ENCODE data around the gene CNOT4. TPM values are rescaled to one million over a fixed set of nuclear protein-coding genes. Genes with fewer than 3 reads are reported as not detected.

The CNOT4 gene
- total and polyA plus RNA-seq, 2 of the 8 experiments (the other 6 are each of a cell fraction or from before 2014, with no cell fraction given) = 10.9 to 25.8 TPM

DNA sequence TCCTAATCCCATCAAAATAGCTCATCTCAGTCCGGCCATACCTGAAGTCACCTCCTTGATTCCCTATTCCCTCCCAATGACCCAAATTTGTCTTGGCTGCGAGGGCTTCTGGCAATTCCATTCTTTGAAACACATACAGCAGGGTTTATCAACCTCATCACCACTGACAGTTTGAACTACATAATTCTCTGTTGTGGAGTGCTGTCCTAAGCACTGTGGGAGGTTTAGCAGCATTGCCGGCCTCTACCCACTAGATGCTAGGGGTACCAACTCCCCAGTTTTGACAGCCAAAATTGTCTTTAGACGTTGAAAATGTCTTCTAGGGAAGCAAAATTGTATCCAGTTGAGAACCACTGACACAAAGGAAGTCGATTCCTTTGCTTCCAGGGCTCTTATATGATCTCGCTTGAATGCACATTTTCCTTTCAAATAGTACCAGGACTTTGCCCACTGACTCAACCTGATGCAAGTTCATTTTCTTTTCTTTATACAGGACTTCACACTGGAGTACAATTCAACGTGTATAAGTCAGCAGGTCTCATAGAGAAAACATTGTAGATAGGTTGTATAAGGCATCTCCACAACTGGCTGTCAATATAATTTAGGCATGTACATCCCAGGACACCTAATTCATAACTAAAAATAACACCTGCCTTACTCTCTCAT, 142.9 kb downstream of the CNOT4 start:
- Histone ChIP-seq H3K79me2 (ENCODE audit: control insufficient read depth in 1 of 2, insufficient read depth in 2 of 2, low read length in 2 of 2) (no peaks in the 10 kb centered on the region), H2BK120ac (replicated peaks; ENCODE audit: low read depth, low read length) (no peak overlapping the region), H3K18ac (ENCODE audit: extremely low read depth, low read length) (no peak overlapping the region), H2AFZ (ENCODE audit: low read length) (no peak overlapping the region), H3K4me3 (ENCODE audit: extremely low read depth in 1 of 4, insufficient read depth in 2 of 4, low read depth in 3 of 4, low read length in 4 of 4) (no peak overlapping the region), H2BK12ac (ENCODE audit: low read depth, low read length) (no peak overlapping the region), H4K8ac (ENCODE audit: extremely low read depth, insufficient read depth, low read length) (no peak overlapping the region), H3K4me1 (replicated peaks in 1 of 4; ENCODE audit: control insufficient read depth in 3 of 4, insufficient read depth in 4 of 4, low read length in 3 of 4) (no peaks in the 10 kb centered on the region), H3K9ac (replicated peaks in 1 of 4; ENCODE audit: extremely low read depth in 1 of 4, low read depth in 3 of 4, low read length in 3 of 4) (no peak overlapping the region), H3K27me3 (replicated peaks in 1 of 4; ENCODE audit: control insufficient read depth in 3 of 4, extremely low read depth in 1 of 4, insufficient read depth in 3 of 4, low read length in 3 of 4) (no peaks in the 10 kb centered on the region), H3K14ac (ENCODE audit: insufficient read length) (no peak overlapping the region), H4K91ac (replicated peaks; ENCODE audit: insufficient read length, low read length) (no peak overlapping the region), H3K4me2 (ENCODE audit: insufficient read depth in 1 of 2, low read depth in 2 of 2, low read length in 2 of 2) (no peak overlapping the region), H2BK5ac (ENCODE audit: low read depth, low read length) (no peak overlapping the region), H3K79me1 (ENCODE audit: low read depth, low read length) (no peaks in the 10 kb centered on the region), H4K5ac (ENCODE audit: insufficient read length, low read depth, low read length) (no peak overlapping the region), H3K23me2 (ENCODE audit: low read depth, low read length) (no peaks in the 10 kb centered on the region), H2BK20ac (ENCODE audit: low read length) (no peak overlapping the region), H2AK5ac (ENCODE audit: low read depth, low read length) (no peak overlapping the region), H3K56ac (replicated peaks; ENCODE audit: insufficient read length, low read depth, low read length) (no peak overlapping the region), H3K23ac (ENCODE audit: insufficient read length) (no peak overlapping the region), H3K36me3 (ENCODE audit: control insufficient read depth in 2 of 4, insufficient read depth in 4 of 4, low read length in 3 of 4) (no peaks in the 10 kb centered on the region; a peak in 2 of 8 replicates), H2BK15ac (ENCODE audit: low read length) (no peak overlapping the region), H4K20me1 (replicated peaks in 1 of 2; ENCODE audit: control insufficient read depth in 1 of 2, insufficient read depth in 2 of 2, low read length in 2 of 2) (no peaks in the 10 kb centered on the region), H3K4ac (replicated peaks; ENCODE audit: insufficient read length, low read depth, low read length) (no peak overlapping the region), H3K9me3 (ENCODE audit: insufficient read depth in 2 of 2, low read depth in 1 of 2, low read length in 1 of 2) (no peaks in the 10 kb centered on the region), H3K27ac (ENCODE audit: low read depth, low read length) (no peak overlapping the region)
- ChIA-PET CTCF (ENCODE audit: partially characterized antibody) (interaction anchor here (0.6 to 2.2 kb wide), 3 partner anchors 17 to 92 kb away, joined by 3 to 7 read pairs (median 4); no protein-coding TSS in a partner anchor), POLR2A (ENCODE audit: partially characterized antibody) (no interaction called here)
- no peak for DNase-seq (ENCODE audit: low read depth in 1 of 2, low spot score in 2 of 2)
- no peak for FAIRE-seq
- WGBS, 2 experiments (ENCODE audit: extremely low coverage in 1 of 2, insufficient coverage in 1 of 2, insufficient read length in 1 of 2, insufficient replicate concordance in 2 of 2, low coverage in 1 of 2, low lambda C conversion rate in 2 of 2, missing lambda C conversion rate in 1 of 2) = 88% methylated on average over 7 of the region's 7 CpGs; no CpG with 5 or more reads in 1 of the 2 experiments
- no peak for TF ChIP-seq POLR2A (IDR thresholded peaks at IDR 0.05; ENCODE audit: control extremely low read depth in 1 of 2, low read depth in 2 of 2, low read length in 2 of 2)
- TF ChIP-seq EZH2 (IDR thresholded peaks at IDR 0.05; ENCODE audit: low read depth, low read length, severe bottlenecking) = no peak
- TF ChIP-seq HDAC2 (IDR thresholded peaks at IDR 0.05; ENCODE audit: borderline replicate concordance in 1 of 2, low read depth in 2 of 2, low read length in 2 of 2) = no peak
- TF ChIP-seq, protein P1, sequence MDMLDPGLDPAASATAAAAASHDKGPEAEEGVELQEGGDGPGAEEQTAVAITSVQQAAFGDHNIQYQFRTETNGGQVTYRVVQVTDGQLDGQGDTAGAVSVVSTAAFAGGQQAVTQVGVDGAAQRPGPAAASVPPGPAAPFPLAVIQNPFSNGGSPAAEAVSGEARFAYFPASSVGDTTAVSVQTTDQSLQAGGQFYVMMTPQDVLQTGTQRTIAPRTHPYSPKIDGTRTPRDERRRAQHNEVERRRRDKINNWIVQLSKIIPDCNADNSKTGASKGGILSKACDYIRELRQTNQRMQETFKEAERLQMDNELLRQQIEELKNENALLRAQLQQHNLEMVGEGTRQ (IDR thresholded peaks at IDR 0.05; ENCODE audit: low read length) = no peak
- no peak for TF ChIP-seq JUN (IDR thresholded peaks at IDR 0.05; ENCODE audit: low read depth, low read length)
- no peak for TF ChIP-seq FOSL1 (IDR thresholded peaks at IDR 0.05; ENCODE audit: insufficient read depth, low read depth, low read length)
- no peak for TF ChIP-seq RXRA (IDR thresholded peaks at IDR 0.05; ENCODE audit: insufficient read depth, low read depth, low read length)
- no peak for TF ChIP-seq YY1 (IDR thresholded peaks at IDR 0.05; ENCODE audit: low read depth, low read length)
- TF ChIP-seq CBX5 (IDR thresholded peaks at IDR 0.05; ENCODE audit: low read depth, low read length) = no peak
- TF ChIP-seq SAP30 (IDR thresholded peaks at IDR 0.05; ENCODE audit: insufficient read depth, insufficient replicate concordance, low read length) = no peak
- no peak for TF ChIP-seq SUZ12 (IDR thresholded peaks at IDR 0.05; ENCODE audit: low read length)
- no peak for TF ChIP-seq SIX5 (IDR thresholded peaks at IDR 0.05; ENCODE audit: low read depth, low read length)
